Measurements from ENCODE around the gene UBR3. TPM values are rescaled to one million over a fixed set of nuclear protein-coding genes. Genes with fewer than 3 reads are reported as not detected.

Gene UBR3
- polyA plus RNA-seq, 1 donor: 48.3 TPM

- no peak for DNase-seq
Measured at GRCh38 chr2:170044751-170045478, 217.7 kb downstream of the UBR3 start.

DNA sequence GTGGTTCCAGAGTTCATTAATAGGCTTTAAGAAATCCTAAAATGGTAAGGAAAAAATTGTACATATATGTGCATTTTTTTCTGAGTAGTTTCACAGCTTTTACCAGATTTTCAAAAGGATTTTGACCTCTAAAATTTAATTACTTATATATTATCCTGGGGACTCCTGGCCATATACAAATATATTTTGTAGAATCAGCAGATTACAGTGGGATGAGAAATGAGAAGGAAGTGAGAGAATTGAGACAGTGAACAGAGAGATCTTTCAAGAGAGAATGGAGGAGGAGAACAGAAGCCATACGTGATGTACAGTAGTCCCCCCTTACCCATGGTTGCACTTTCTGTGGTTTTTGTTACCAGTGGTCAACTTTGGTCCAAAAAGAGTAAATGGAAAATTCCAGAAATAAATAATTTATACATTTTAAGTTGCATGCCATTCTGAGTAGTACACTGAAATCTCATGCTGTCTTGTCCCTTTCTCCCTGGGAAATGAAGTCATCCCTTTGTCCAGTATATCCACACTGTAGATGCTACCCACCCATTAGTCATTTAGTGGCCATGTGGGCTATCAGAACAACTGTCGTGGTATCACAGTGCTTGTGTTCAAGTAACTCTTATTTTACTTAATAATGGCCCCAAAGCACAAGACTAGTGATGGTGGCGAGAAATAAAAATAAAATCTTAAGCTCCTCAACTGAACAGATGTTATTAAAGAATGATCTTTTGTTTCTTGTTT, 220.2 kb downstream of the UBR3 start:
- DNase-seq: no peak

- no peak for DNase-seq
Measured at GRCh38 chr2:170052151-170052550, 224.9 kb downstream of the UBR3 start.

DNA sequence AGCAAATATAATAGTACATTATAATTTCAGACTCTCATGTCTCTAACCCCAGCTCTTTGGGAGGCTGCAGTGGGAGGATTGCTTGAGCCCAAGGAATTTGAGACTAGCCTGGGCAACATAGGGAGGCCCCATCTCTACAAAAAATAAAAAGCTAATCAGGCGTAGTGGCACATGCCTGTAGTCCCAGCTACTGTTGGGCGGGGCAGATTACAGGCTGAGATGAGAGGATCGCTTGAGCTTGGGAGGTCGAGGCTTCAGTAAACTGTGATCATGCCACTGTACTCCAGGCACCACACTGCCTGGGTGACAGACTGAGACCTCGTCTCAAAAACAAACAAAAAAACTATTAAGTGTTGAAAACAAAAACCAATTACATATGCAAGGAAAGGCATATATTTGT, 227.7 kb downstream of the UBR3 start:
- no peak for DNase-seq

DNA sequence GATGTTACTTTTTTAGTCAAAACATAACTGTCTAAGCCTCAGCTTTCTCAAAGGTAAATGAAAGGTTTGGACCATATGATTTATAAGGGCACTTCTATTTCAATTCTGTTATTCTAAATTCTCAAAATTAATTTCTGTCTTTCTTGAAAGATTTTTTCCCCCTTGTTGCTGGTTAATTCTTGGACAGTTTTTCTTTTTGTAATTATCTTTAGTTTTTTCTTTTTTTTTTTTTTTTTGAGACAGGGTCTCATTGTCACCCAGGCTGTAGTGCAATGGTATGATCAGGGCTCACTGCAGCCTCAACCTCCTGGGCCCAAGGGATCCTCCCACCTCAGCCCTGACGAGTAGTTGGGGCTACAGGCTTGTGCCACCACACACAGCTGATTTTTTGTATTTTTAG, 229.6 kb downstream of the UBR3 start:
- no peak for DNase-seq

GRCh38 chr2:170063456-170064235, 236.4 kb downstream of the UBR3 start:
- no peak for DNase-seq

- DNase-seq: no peak
Measured at GRCh38 chr2:170070778-170071177, 243.5 kb downstream of the UBR3 start.

DNA sequence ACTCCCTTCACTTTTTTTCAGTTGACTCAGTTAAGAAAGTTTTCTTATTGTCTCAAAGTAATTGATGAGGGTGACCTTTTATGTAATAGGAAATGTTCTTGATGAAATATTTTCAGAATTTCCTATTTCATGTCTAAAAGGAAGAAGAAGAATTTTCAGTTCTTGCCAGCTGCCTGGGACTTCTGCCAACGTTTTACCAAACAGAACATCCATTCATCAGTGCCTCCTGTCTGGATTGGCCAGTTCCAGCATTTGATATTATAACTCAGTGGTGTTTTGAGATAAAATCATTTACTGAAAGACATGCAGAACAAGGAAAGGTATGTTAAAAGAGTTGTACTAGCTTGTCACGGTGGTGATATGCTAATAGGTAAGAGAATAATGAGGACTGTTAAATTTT, 246.0 kb downstream of the UBR3 start:
- DNase-seq: peak; percentile 3

- no peak for DNase-seq
Measured at GRCh38 chr2:170076189-170076588, 248.9 kb downstream of the UBR3 start.

GRCh38 chr2:170077830-170078569, 250.7 kb downstream of the UBR3 start:
- no peak for DNase-seq

DNA sequence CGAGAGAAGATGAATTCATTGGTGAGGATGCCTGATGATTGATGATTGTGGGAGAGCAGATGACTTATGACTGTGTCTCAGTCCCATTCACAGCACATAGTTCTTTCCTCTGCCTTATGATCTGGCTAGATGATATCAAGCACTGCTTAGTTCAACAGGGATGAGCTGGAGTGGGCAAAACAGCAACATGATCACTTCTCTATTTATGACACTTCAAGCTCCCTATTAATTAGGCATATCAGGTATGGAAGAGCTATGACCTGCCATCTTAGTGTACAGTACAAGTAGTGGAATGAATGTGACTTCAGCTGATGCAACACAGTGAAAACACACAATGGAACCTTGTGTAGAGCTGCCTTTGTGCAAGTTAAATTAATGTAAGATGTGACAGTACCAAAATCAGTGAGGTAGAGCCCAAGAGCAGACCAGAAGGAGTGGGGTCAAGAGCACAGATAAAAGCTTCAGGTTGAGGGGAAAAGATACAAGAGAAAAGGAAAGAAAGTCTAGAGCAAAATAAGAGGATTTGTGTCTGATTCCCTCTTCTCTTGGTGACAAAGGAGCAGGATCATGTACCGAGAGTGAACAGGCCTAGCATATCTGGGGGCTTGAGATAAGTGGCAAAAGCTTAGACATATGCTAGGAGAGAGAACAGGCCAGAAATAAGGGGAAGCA, 257.7 kb downstream of the UBR3 start:
- DNase-seq: no peak

GRCh38 chr2:170086117-170086688, 258.9 kb downstream of the UBR3 start:
- no peak for DNase-seq

DNA sequence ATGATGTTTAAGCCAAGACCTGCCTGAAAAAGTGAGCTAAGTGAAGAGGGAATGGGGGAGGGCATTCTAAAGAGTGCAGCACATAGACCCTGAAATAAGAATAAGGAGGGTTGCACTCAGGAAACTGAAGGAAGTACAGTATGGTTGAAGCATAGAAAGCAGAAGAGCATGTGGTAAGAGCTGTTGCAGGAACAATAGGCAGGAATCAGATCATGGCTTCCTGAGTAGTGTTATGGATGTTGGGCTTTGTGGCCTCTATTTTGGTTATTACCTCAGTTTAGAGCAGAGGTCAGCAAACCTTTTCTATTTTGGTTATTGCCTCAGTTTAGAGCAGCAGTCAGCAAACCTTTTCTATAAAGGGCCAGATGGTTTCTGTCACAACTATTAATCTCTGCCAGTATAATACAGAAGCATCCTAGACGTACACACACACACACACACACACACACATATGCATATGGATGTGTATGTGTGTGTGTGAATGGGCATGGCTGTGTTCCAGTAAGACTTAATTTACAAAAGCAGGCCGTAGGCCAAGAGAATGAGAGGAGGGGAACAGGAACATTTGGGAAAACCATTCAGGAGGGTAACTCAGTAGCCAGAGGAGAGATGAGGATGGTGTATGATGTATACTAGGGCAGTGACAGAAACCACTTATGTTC, 259.6 kb downstream of the UBR3 start:
- no peak for DNase-seq

GRCh38 chr2:170087413-170087793, 260.1 kb downstream of the UBR3 start:
- no peak for DNase-seq

DNA sequence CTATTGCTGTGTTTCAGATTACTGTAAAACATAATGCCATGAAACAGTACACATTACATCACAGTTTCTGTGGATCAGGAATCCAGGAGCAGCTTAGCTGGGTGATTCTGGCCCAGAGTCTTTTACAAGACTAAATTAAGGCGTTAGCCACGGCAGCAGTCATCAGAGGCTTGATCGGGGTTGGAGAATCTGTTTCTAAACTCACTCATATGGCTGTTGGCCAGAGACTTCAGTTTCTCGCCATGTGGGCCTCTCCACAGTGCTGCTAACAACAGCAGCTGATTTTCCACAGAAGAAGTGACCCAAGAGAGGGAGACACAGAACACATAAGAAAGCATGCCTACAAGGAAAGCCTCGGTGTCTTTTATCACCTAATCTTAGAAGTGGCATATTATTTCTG, 261.5 kb downstream of the UBR3 start:
- no peak for DNase-seq

DNA sequence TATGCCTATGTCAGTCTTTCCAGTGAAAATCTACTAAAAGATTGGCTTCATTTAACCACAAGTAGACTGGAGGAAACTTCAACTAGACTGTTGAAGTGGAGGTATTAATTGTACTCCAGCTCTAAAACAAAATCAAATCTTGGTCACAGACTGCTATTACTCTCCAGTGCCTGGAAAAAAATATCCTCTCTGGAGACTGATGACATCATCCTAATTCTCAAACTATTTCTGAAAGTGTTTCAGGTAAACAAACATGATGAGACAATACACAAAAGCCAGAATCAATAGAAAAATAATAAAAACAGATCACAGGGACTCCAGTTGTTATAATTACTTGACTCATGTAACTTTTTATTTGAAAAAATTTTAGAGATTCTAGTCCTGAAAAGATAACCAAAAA, 263.0 kb downstream of the UBR3 start:
- DNase-seq: no peak

- no peak for DNase-seq
Measured at GRCh38 chr2:170091436-170091835, 264.2 kb downstream of the UBR3 start.

- no peak for DNase-seq
Measured at GRCh38 chr2:170092436-170093060, 265.3 kb downstream of the UBR3 start.

DNA sequence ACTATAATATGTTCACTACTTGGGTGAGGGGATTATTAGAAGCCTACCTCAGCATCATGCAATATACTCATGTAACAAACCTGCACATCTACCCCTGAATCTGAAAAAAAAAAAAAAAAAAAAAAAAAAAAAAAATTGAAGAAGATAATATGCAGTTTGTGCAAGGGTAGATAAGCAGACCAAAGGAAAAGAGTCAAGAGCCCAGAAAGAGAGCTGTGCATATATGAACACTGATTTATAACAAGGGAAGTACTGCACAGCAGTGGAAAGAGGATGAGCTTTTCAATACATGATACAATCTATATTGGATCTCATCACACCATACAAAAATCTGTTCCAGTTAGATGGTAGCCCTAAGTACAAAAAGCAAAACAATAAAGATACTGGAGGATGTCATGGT, 268.1 kb downstream of the UBR3 start:
- no peak for DNase-seq

DNA sequence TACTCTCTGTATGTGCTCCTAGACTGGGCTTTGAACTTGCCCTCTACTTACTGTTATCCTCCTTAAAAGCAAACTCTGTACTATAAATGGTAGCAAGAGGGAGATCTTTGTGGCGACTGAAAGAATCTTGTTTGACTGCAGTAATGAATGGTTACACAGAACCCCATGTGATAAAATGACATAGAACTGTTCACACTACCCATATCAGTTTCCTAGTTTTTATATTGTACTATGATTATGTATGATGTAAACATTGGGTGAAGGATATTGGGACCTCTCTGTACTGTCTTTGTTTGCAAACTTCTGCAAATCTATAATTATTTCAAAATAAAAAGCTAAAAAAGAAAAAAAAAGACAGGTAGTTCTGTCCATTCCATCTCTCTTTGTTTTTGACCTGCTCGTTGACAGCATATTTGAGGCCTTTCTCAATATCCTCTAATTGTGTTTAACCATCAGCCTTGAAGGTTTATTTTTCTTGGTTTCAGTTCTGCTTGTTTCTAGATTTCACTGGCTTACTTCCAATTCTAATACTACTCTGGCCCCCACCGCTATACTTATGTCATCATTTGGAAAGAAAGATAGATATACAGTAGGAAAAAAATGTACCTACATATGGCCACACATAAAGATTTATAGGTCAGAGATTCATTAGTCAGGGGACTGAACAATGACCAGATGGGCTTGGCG, 271.5 kb downstream of the UBR3 start:
- no peak for DNase-seq
